Measurements from ENCODE around the gene ARHGDIB. TPM values are rescaled to one million over a fixed set of nuclear protein-coding genes. Genes with fewer than 3 reads are reported as not detected.

ARHGDIB gene
- total RNA-seq, 1 donor from 2014 or later = 680 TPM

- H3K9me3 Mint-ChIP-seq = no peaks in the 10 kb centered on the region
- no peak overlapping the region for H3K27ac Mint-ChIP-seq
- no peak for DNase-seq
- ATAC-seq (ENCODE audit: low read depth) = no peak
- H3K4me3 Mint-ChIP-seq = no peak overlapping the region
- CTCF ChIA-PET = no interaction called here
- no peaks in the 10 kb centered on the region for H3K27me3 Mint-ChIP-seq
- H3K36me3 Mint-ChIP-seq (ENCODE audit: low read depth) = peaks cover 40% of the 10 kb centered on the region
- TF ChIP-seq, protein P1, sequence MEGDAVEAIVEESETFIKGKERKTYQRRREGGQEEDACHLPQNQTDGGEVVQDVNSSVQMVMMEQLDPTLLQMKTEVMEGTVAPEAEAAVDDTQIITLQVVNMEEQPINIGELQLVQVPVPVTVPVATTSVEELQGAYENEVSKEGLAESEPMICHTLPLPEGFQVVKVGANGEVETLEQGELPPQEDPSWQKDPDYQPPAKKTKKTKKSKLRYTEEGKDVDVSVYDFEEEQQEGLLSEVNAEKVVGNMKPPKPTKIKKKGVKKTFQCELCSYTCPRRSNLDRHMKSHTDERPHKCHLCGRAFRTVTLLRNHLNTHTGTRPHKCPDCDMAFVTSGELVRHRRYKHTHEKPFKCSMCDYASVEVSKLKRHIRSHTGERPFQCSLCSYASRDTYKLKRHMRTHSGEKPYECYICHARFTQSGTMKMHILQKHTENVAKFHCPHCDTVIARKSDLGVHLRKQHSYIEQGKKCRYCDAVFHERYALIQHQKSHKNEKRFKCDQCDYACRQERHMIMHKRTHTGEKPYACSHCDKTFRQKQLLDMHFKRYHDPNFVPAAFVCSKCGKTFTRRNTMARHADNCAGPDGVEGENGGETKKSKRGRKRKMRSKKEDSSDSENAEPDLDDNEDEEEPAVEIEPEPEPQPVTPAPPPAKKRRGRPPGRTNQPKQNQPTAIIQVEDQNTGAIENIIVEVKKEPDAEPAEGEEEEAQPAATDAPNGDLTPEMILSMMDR (IDR thresholded peaks at IDR 0.05) = no peak
- POLR2A ChIA-PET = interaction anchor here (1.2 kb wide), 1 partner anchor 45 kb away, joined by 3 read pairs; no protein-coding TSS in a partner anchor
- peaks cover 4% of the 10 kb centered on the region for H3K4me1 Mint-ChIP-seq
- intact Hi-C loops (cut with micrococcal nuclease) = loop anchor here (2.0 kb wide), 1 partner anchor 14 kb away; no protein-coding TSS in a partner anchor
Measured at GRCh38 chr12:14911131-14911530, 50.3 kb downstream of the ARHGDIB start.

DNA sequence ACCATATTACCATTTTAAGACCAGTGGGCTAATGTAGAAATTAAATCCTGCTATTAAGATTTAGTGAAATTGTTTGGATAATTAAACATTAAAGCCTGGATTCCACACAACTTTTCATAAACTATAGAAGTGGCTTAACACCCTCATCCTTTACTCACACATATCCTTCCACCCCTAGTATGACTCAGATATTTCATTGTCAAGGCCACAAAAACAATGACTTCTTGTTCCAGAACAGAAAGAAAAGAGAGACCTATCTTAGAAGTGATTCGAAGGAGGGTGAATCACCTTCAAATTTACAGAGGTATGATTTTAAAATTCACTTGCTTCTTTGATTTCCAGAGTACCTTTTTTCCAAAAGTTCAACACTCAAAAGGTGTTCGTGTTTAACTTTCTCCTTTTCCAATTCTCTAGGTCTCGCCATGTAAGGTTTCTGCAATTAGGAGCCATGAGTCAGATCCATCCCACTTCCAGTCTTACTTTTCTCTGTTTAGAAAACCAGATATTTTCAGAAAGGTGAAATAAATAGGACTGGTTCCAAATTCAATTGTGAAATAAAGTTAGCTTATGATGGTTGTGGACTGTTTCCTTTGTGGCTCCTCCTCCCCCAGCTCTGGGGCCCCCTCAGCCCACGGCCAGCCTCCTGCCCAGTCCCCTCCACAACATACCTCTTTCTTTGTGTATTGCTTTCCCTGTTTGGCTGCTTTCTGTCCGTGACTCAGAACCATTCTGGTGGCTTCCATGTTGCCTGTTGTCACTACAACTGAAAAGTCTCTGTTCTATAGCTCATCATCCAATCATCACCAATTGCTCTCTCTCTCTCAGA is 51.1 kb downstream of the ARHGDIB start:
- CTCF ChIA-PET = no interaction called here
- TF ChIP-seq, protein P1 (IDR thresholded peaks at IDR 0.05) = no peak
- POLR2A ChIA-PET = interaction anchor here (0.5 to 1.2 kb wide), 2 partner anchors 46 to 657 kb away, joined by 3 to 10 read pairs; no protein-coding TSS in a partner anchor
- Mint-ChIP-seq H3K9me3 (no peaks in the 10 kb centered on the region), H3K36me3 (ENCODE audit: low read depth) (peaks cover 32% of the 10 kb centered on the region), H3K4me1 (peaks cover 4% of the 10 kb centered on the region), H3K27ac (no peak overlapping the region), H3K27me3 (no peaks in the 10 kb centered on the region), H3K4me3 (no peak overlapping the region)
- intact Hi-C loops (cut with micrococcal nuclease) = loop anchor here (2.0 kb wide), 1 partner anchor 14 kb away; no protein-coding TSS in a partner anchor
- DNase-seq (no peak), ATAC-seq (ENCODE audit: low read depth) (no peak)

GRCh38 chr12:14907953-14908352 is 53.4 kb downstream of the ARHGDIB start:
- intact Hi-C loops (cut with micrococcal nuclease) = no loop called here
- H3K36me3 Mint-ChIP-seq (ENCODE audit: low read depth) = peaks cover 9% of the 10 kb centered on the region
- H3K4me1 Mint-ChIP-seq = peaks cover 2% of the 10 kb centered on the region
- no peaks in the 10 kb centered on the region for H3K27me3 Mint-ChIP-seq
- H3K27ac Mint-ChIP-seq = no peak overlapping the region
- DNase-seq = no peak
- ChIA-PET POLR2A (no interaction called here), CTCF (no interaction called here)
- no peak overlapping the region for H3K4me3 Mint-ChIP-seq
- ATAC-seq (ENCODE audit: low read depth) = no peak
- H3K9me3 Mint-ChIP-seq = no peaks in the 10 kb centered on the region
- TF ChIP-seq, protein P1 (IDR thresholded peaks at IDR 0.05) = no peak

DNA sequence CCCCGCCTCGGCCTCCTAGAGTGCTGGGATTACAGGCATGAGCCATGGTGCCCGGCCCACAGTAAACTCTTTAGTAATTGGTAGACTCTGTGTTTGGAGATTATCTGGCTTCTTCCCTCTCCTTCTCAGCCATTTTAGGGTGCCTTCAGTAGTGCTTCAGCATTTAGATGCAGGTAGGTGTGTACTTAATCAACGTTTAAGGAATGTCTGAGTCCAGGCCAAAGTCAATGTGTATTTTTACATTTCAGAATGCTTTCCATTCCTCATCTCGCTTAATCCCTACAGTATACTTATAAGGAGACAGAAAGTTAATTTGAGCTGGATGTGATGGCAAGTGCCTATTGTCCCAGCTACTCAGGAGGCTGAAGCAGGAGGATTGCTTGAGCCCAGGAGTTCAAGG is 55.3 kb downstream of the ARHGDIB start:
- TF ChIP-seq, protein P1 (IDR thresholded peaks at IDR 0.05) = no peak
- POLR2A ChIA-PET = no interaction called here
- ATAC-seq (ENCODE audit: low read depth) = no peak
- no peaks in the 10 kb centered on the region for H3K9me3 Mint-ChIP-seq
- no peak overlapping the region for H3K4me3 Mint-ChIP-seq
- H3K27ac Mint-ChIP-seq = no peak overlapping the region
- peaks cover 4% of the 10 kb centered on the region for H3K36me3 Mint-ChIP-seq (ENCODE audit: low read depth)
- no peak for DNase-seq
- CTCF ChIA-PET = no interaction called here
- intact Hi-C loops (cut with micrococcal nuclease) = no loop called here
- peaks cover 2% of the 10 kb centered on the region for H3K4me1 Mint-ChIP-seq
- no peaks in the 10 kb centered on the region for H3K27me3 Mint-ChIP-seq

DNA sequence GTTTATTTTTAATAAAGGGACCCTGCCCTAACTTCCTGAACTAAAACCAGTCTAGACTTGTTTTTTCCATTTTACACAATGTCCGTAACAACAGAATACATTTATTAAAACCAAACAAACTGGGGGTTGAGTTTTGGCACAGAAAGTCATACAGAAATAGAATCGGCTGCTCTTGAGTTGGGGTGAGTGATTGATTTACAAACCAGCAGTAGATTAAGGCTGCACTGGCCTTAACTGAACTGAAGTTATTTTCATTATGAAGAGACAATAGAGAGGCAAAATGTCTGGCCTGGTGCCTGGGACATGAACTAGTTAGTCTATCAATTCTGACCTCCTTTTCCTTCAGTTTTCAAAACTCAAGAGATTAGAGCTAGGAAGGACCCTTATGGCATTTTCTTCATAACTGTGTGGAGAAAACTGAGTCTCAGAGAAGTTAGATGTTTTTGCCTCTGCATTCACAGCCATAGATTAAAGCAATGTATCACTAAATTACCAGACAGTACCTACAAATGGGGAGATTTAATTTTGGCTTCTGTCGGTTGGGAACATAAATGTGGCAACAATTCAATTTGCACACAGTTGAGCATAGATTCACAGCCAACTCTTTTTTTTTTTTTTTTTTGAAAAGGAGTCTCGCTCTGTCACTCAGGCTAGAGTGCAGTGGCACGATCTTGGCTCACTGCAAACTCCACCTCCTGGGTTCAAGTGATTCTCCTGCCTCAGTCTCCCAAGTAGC is 56.0 kb downstream of the ARHGDIB start:
- H3K36me3 Mint-ChIP-seq (ENCODE audit: low read depth) = peaks cover 4% of the 10 kb centered on the region
- ATAC-seq (ENCODE audit: low read depth) (no peak), DNase-seq (no peak)
- H3K27me3 Mint-ChIP-seq = no peaks in the 10 kb centered on the region
- H3K9me3 Mint-ChIP-seq = no peaks in the 10 kb centered on the region
- no peak overlapping the region for H3K27ac Mint-ChIP-seq
- TF ChIP-seq, protein P1 (IDR thresholded peaks at IDR 0.05) = no peak
- H3K4me1 Mint-ChIP-seq = peaks cover 2% of the 10 kb centered on the region
- intact Hi-C loops (cut with micrococcal nuclease) = no loop called here
- POLR2A ChIA-PET = no interaction called here
- no peak overlapping the region for H3K4me3 Mint-ChIP-seq
- CTCF ChIA-PET = no interaction called here

Measured in activated B cell treated with CpG ODN at 0.5 μM for 24 hours (primary cell).